ENCODE results near the gene C5AR2.
"Not testable (repeated sequence)": the region's sequence is repeated elsewhere in the genome, so short reads cannot be mapped to it uniquely, and the experiment has no call there.

Gene C5AR2

DNA sequence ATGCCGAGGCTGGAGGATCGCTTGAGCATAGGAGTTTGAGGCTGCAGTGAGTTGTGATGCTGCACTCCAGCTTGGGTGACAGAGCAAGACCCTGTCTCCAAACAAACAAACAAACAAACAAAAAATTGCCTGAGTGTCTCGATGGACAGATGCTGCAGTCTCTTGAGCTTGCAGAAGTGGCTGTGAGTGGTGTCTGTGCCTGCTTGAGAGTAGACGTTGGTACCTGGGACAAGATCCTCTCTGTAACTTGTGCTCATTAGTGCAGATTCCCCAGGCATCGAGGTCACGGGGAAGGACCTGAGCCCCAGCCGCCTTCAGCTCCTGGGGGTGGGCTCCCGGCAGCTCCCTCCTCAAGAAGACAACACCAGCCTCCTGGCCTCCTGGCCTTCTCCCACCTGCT lies 8.6 kb upstream of the C5AR2 start:
- DNase-seq (ENCODE audit: low read depth): no peak
- no peak overlapping the region for H3K4me3 ChIP-seq (ENCODE audit: low read depth, low read length)
- TF ChIP-seq, protein P1, sequence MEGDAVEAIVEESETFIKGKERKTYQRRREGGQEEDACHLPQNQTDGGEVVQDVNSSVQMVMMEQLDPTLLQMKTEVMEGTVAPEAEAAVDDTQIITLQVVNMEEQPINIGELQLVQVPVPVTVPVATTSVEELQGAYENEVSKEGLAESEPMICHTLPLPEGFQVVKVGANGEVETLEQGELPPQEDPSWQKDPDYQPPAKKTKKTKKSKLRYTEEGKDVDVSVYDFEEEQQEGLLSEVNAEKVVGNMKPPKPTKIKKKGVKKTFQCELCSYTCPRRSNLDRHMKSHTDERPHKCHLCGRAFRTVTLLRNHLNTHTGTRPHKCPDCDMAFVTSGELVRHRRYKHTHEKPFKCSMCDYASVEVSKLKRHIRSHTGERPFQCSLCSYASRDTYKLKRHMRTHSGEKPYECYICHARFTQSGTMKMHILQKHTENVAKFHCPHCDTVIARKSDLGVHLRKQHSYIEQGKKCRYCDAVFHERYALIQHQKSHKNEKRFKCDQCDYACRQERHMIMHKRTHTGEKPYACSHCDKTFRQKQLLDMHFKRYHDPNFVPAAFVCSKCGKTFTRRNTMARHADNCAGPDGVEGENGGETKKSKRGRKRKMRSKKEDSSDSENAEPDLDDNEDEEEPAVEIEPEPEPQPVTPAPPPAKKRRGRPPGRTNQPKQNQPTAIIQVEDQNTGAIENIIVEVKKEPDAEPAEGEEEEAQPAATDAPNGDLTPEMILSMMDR (IDR thresholded peaks at IDR 0.05; ENCODE audit: control insufficient read depth, extremely low read depth, insufficient read depth): no peak

GRCh38 chr19:47323872-47324271 lies 8.1 kb upstream of the C5AR2 start:
- H3K4me3 ChIP-seq (ENCODE audit: low read depth, low read length): no peak overlapping the region
- no peak for DNase-seq (ENCODE audit: low read depth)
- TF ChIP-seq, protein P1 (IDR thresholded peaks at IDR 0.05; ENCODE audit: control insufficient read depth, extremely low read depth, insufficient read depth): no peak

DNA sequence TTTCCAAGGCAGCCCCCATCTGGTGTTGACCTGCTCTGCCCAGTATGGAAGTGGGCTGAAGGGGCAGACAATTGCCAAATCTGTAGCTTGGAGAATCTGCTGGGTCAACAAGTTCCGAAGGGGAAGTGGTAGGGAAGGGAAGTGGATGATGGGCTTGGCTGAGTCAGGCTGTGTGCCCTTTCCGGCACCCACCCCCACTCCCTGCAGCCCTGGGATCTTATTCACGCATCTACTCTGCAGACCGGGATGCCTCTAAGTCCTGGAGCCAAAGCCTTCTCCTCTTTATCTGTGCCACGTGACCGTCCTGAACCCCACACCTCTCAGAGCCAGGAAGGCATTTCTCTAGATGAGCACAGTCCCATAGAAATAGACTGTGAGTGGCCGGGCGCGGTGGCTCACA lies 7.5 kb upstream of the C5AR2 start:
- no peak for DNase-seq (ENCODE audit: low read depth)
- no peak overlapping the region for H3K4me3 ChIP-seq (ENCODE audit: low read depth, low read length)
- TF ChIP-seq, protein P1 (IDR thresholded peaks at IDR 0.05; ENCODE audit: control insufficient read depth, extremely low read depth, insufficient read depth): no peak

- H3K4me3 ChIP-seq (ENCODE audit: low read depth, low read length): no peak overlapping the region
- no peak for DNase-seq (ENCODE audit: low read depth)
- TF ChIP-seq, protein P1 (IDR thresholded peaks at IDR 0.05; ENCODE audit: control insufficient read depth, extremely low read depth, insufficient read depth): no peak
These were observed 1.5 kb upstream of the C5AR2 start for GRCh38 chr19:47330466-47330869.

GRCh38 chr19:47331490-47331889 lies 485 bp upstream of the C5AR2 start:
- no peak overlapping the region for H3K4me3 ChIP-seq (ENCODE audit: low read depth, low read length)
- TF ChIP-seq, protein P1 (IDR thresholded peaks at IDR 0.05; ENCODE audit: control insufficient read depth, extremely low read depth, insufficient read depth): no peak
- no peak for DNase-seq (ENCODE audit: low read depth)

GRCh38 chr19:47336765-47337718 lies 5.1 kb downstream of the C5AR2 start:
- H3K4me3 ChIP-seq (ENCODE audit: low read depth, low read length); DNase-seq (ENCODE audit: low read depth): not testable (repeated sequence)

DNA sequence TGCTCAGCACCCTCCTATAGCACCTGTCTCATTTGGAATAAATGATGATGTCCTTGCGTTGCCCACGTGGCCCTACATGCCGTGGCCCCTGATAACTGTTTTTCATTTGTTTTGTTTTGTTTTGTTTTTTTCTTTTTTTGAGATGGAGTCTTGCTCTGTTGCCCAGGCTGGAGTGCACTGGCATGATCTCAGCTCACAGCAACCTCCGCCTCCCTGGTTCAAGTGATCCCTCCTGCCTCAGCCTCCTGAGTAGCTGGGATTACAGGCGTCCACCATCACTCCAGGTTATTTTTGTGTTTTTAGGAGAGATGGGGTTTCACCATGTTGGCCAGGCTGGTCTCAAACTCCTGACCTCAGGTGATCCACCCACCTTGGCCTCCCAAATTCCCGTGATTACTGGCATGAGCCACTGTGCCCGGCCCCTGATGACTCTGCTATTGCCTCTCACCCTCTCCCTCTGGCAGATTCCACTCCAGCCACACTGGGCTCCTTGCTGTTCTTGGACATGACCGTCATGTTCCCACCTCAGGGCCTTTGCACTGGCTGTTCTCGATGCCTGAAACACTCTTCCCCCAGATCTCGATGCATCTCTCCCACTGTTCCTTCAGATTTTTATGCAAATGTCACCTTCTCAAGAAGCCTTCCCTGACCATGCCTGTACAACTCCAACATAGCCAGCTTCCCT lies 7.4 kb downstream of the C5AR2 start:
- TF ChIP-seq, protein P1 (IDR thresholded peaks at IDR 0.05; ENCODE audit: control insufficient read depth, extremely low read depth, insufficient read depth): no peak
- DNase-seq (ENCODE audit: low read depth): no peak

More for the DNA sequence above, 7.4 kb downstream of the C5AR2 start:
- H3K4me3 ChIP-seq (ENCODE audit: low read depth, low read length): no peak overlapping the region

All from LNCaP clone FGC (cell line).